Measurements from ENCODE around the gene REEP2.

DNA sequence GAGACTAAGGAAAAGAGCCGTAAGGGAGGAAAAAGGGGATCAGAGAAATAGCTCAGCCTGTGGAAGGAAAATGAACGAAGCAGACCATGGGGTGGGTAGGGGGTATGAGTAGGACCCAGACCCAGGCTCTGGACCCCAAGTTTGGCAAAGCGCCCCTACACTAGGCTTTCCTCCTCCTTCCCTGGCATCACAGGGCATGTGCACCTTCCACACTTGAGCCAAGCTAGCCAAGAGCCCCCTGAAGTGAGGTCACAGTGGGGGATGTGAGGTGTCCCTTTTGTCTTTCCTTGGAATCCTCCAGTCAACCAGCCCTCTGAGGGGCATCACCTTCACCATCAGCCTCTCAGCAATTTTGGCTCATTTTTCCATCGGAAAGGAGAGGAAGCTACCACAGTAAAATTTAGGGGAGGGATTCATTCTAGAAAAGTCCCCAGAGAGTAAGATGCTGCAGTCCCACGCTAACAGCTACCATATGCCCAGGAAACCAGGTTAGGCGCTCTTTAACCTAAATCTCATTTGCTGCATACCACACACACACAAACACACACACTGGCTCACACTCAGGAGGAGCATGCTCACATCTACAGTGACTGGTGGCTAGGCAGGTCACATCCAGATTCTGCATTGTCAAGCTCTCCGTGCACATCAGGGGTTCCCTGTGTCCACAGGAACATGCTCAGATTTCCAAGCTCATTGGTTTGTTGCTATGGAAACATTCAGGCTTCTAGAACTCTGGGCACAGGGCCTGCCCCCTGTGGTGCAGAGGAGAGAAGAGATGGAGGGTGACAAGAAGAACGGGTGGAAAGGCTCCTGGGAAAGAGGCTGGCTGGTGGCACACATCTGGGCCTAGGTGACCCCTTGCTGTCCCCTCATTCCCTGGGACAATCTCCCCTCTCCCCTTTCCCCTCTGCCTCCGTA is 9.9 kb downstream of the REEP2 start:
- TF ChIP-seq, protein P1, sequence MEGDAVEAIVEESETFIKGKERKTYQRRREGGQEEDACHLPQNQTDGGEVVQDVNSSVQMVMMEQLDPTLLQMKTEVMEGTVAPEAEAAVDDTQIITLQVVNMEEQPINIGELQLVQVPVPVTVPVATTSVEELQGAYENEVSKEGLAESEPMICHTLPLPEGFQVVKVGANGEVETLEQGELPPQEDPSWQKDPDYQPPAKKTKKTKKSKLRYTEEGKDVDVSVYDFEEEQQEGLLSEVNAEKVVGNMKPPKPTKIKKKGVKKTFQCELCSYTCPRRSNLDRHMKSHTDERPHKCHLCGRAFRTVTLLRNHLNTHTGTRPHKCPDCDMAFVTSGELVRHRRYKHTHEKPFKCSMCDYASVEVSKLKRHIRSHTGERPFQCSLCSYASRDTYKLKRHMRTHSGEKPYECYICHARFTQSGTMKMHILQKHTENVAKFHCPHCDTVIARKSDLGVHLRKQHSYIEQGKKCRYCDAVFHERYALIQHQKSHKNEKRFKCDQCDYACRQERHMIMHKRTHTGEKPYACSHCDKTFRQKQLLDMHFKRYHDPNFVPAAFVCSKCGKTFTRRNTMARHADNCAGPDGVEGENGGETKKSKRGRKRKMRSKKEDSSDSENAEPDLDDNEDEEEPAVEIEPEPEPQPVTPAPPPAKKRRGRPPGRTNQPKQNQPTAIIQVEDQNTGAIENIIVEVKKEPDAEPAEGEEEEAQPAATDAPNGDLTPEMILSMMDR (IDR thresholded peaks at IDR 0.05; ENCODE audit: insufficient read depth, low read depth, low read length): no peak
- no peak for TF ChIP-seq EZH2 (IDR thresholded peaks at IDR 0.05; ENCODE audit: insufficient read depth, low read length)
